Mucosa of rectum (tissue), 2 donors: ENCODE measurements around the gene OR6P1.

ENCODE experiments used
- H3K27ac ChIP-seq, 2 donors: one replicate each; pipeline ENCODE4 v1.7.0; 2013; ENCODE audit warnings: inconsistent platforms in 2 of 2, low read depth in 2 of 2, low read length in 2 of 2
- H3K27me3 ChIP-seq, 2 donors: one replicate each; pipeline ENCODE4 v1.7.0; 2013; ENCODE audit warnings: low read length in 2 of 2; ENCODE audit not compliant: control insufficient read depth in 2 of 2, insufficient read depth in 2 of 2
- H3K36me3 ChIP-seq, 2 donors: one replicate each; pipeline ENCODE4 v1.7.0; 2013; ENCODE audit warnings: low read length in 2 of 2; ENCODE audit not compliant: control insufficient read depth in 2 of 2, insufficient read depth in 2 of 2
- H3K4me1 ChIP-seq, 2 donors: one replicate each; pipeline ENCODE4 v1.7.0; 2013; ENCODE audit warnings: low read length in 2 of 2, mild to moderate bottlenecking in 1 of 2; ENCODE audit not compliant: control insufficient read depth in 2 of 2, insufficient read depth in 2 of 2
- H3K4me3 ChIP-seq, 2 donors: one replicate each; pipeline ENCODE4 v1.7.0; 2013; ENCODE audit warnings: low read length in 2 of 2
- H3K9ac ChIP-seq, 2 donors: one replicate each; pipeline ENCODE4 v1.7.0; 2013; ENCODE audit warnings: low read length in 2 of 2, low read depth in 1 of 2, mild to moderate bottlenecking in 1 of 2
- H3K9me3 ChIP-seq, 2 donors: one replicate each; pipeline ENCODE4 v1.7.0; 2013; ENCODE audit warnings: low read length in 2 of 2; ENCODE audit not compliant: control insufficient read depth in 2 of 2
- donor health status: healthy.
- donor health status: Normal muscosa, but diverticular disease.

The OR6P1 gene

DNA sequence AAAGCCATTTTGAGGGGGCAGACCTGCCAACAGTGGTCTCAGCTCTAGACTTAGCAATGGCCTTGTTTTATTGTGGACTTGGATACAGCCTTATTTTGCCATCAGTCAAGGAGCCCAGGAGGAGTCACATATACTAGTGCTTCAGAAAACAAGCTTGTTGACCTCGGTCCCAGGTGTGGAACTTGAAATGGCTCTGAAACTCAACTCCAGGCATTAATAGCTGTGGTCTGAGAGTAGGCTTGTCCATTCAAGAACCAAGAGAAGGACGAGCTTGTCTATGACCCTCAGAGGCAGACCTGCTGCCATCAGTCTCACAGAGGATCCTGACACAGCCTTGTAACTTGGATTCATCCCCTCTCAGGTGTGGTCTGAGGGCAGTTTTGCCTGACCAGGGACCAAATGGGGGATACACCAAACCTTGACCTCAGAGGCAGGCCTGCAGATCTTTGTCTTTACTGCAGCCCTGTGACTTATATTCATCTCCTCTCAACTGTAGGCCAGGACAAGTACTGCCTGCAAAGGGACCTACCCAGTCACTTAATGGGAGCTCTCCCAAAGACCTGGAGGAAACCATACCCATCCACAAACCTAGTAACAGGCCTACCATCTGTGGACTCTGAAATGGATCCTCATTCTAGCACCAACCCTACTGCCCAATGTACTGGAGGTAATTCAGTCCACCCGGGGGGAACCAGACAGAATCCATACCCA is 49.3 kb downstream of the OR6P1 start:
- H3K9ac ChIP-seq: no peak overlapping the region
- no peaks in the 10 kb centered on the region for H3K9me3 ChIP-seq
- H3K4me1 ChIP-seq: no peaks in the 10 kb centered on the region
- no peaks in the 10 kb centered on the region for H3K27me3 ChIP-seq
- H3K4me3 ChIP-seq: no peak overlapping the region
- H3K36me3 ChIP-seq: no peaks in the 10 kb centered on the region
- H3K27ac ChIP-seq: no peak overlapping the region

DNA sequence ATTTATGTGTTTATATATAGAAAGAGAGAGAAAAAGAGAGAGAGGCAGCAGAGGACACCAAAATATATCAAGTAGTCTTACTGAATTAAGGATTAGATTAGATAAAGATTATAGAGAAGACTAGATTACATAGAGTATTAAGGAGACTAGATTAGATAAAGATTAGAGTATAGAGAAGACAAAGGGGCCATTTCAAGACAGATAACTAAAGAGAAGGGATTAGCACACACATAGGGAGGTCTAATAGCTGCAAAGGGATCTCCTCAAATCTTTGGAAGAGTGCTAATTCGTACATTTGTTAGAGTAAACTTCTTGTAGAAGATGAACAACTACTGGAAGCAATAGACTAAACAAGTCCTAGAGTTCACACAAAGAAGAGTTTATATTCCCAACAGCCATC is 50.4 kb downstream of the OR6P1 start:
- H3K4me1 ChIP-seq: no peaks in the 10 kb centered on the region
- no peak overlapping the region for H3K4me3 ChIP-seq
- no peak overlapping the region for H3K9ac ChIP-seq
- no peak overlapping the region for H3K27ac ChIP-seq
- no peaks in the 10 kb centered on the region for H3K36me3 ChIP-seq
- H3K27me3 ChIP-seq: no peaks in the 10 kb centered on the region
- no peaks in the 10 kb centered on the region for H3K9me3 ChIP-seq

DNA sequence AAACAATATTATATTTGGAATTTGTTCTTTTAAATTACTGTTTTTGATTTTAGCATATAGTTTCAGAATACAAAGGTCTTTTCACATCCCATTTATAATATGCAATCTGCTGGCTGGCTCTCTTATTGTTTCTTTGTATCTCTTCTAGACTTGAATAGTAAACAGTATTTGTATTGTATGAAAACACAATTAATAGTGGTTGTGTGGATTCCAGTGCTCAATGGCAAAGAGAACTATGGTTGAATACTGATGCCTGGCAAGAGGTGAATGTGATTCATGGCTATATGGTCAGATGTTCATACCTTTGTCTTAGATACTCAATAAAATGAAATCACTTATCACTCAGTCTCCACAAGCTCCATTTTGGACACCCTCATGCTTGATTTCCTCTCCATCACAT is 53.4 kb downstream of the OR6P1 start:
- no peak overlapping the region for H3K9ac ChIP-seq
- H3K4me1 ChIP-seq: no peaks in the 10 kb centered on the region
- no peak overlapping the region for H3K27ac ChIP-seq
- H3K36me3 ChIP-seq: no peaks in the 10 kb centered on the region
- H3K9me3 ChIP-seq: no peaks in the 10 kb centered on the region
- no peaks in the 10 kb centered on the region for H3K27me3 ChIP-seq
- no peak overlapping the region for H3K4me3 ChIP-seq
